ENCODE data around the gene TMEM178B. TPM values are rescaled to one million over a fixed set of nuclear protein-coding genes. Genes with fewer than 3 reads are reported as not detected.

The TMEM178B gene
- total RNA-seq, 1 experiment from 2014 or later = 0.39 TPM

GRCh38 chr7:141408440-141408839 is 334.6 kb downstream of the TMEM178B start:
- in situ Hi-C loops (cut with HindIII; ENCODE audit: low pct_unique_long_range_greater_than_20kb, low sequenced_read_pairs) = no loop called here
- CTCF ChIA-PET = no interaction called here
- intact Hi-C loops (cut with micrococcal nuclease; ENCODE audit: unreplicated experiment) = no loop called here
- H3K9me3 ChIP-seq (ENCODE audit: control insufficient read depth, insufficient read depth, low read depth, low read length) = no peaks in the 10 kb centered on the region
- H3K4me3 ChIP-seq (ENCODE audit: low read depth in 2 of 2, low read length in 2 of 2) = no peak overlapping the region
- peaks cover 4% of the 10 kb centered on the region for H3K27me3 ChIP-seq (ENCODE audit: control insufficient read depth, insufficient read depth, low read length)
- no peaks in the 10 kb centered on the region for H3K4me1 ChIP-seq (ENCODE audit: control insufficient read depth, insufficient read depth, low read length)
- ATAC-seq (no peak), DNase-seq (ENCODE audit: low read depth, low spot score) (no peak)
- no peak for TF ChIP-seq POLR2AphosphoS5 (IDR thresholded peaks at IDR 0.05; ENCODE audit: low read depth, low read length)
- no peak for TF ChIP-seq REST (IDR thresholded peaks at IDR 0.05; ENCODE audit: insufficient read depth in 1 of 2, low read depth in 2 of 2, low read length in 1 of 2)
- no peak for TF ChIP-seq CTCF (IDR thresholded peaks at IDR 0.05)
- TF ChIP-seq SIN3A (IDR thresholded peaks at IDR 0.05; ENCODE audit: borderline replicate concordance, insufficient read depth, low read depth, low read length) = no peak
- no peak for TF ChIP-seq TCF7L2 (IDR thresholded peaks at IDR 0.05; ENCODE audit: low read depth, low read length)
- H3K36me3 ChIP-seq (ENCODE audit: control insufficient read depth, insufficient read depth, low read length) = no peaks in the 10 kb centered on the region
- H3K27ac ChIP-seq (ENCODE audit: low read length) = no peak overlapping the region
- POLR2A ChIA-PET = no interaction called here
- no TSS peak for BruUV-seq (replicated peaks)

GRCh38 chr7:141409219-141409618 is 335.4 kb downstream of the TMEM178B start:
- ATAC-seq (no peak), DNase-seq (ENCODE audit: low read depth, low spot score) (no peak)
- in situ Hi-C loops (cut with HindIII; ENCODE audit: low pct_unique_long_range_greater_than_20kb, low sequenced_read_pairs) = no loop called here
- H3K4me3 ChIP-seq (ENCODE audit: low read depth in 2 of 2, low read length in 2 of 2) = no peak overlapping the region
- ChIA-PET CTCF (no interaction called here), POLR2A (no interaction called here)
- BruUV-seq (replicated peaks) = no TSS peak
- H3K9me3 ChIP-seq (ENCODE audit: control insufficient read depth, insufficient read depth, low read depth, low read length) = no peaks in the 10 kb centered on the region
- H3K27me3 ChIP-seq (ENCODE audit: control insufficient read depth, insufficient read depth, low read length) = peaks cover 4% of the 10 kb centered on the region
- no peaks in the 10 kb centered on the region for H3K4me1 ChIP-seq (ENCODE audit: control insufficient read depth, insufficient read depth, low read length)
- intact Hi-C loops (cut with micrococcal nuclease; ENCODE audit: unreplicated experiment) = no loop called here
- H3K27ac ChIP-seq (ENCODE audit: low read length) = no peak overlapping the region
- TF ChIP-seq POLR2AphosphoS5 (IDR thresholded peaks at IDR 0.05; ENCODE audit: low read depth, low read length) (no peak), SIN3A (IDR thresholded peaks at IDR 0.05; ENCODE audit: borderline replicate concordance, insufficient read depth, low read depth, low read length) (no peak), CTCF (IDR thresholded peaks at IDR 0.05) (no peak), TCF7L2 (IDR thresholded peaks at IDR 0.05; ENCODE audit: low read depth, low read length) (no peak), REST (IDR thresholded peaks at IDR 0.05; ENCODE audit: insufficient read depth in 1 of 2, low read depth in 2 of 2, low read length in 1 of 2) (no peak)
- H3K36me3 ChIP-seq (ENCODE audit: control insufficient read depth, insufficient read depth, low read length) = no peaks in the 10 kb centered on the region

Data from Panc1 (cell line).